ENCODE measurements around the gene SKAP1. TPM values are rescaled to one million over a fixed set of nuclear protein-coding genes. Genes with fewer than 3 reads are reported as not detected.
"Not testable (repeated sequence)": the region's sequence is repeated elsewhere in the genome, so short reads cannot be mapped to it uniquely, and the experiment has no call there.

SKAP1 gene
- total RNA-seq, 1 donor from 2014 or later, result 0.69 TPM

GRCh38 chr17:48207776-48208544, 222.1 kb downstream of the SKAP1 start:
- Mint-ChIP-seq H3K27ac (no peak overlapping the region), H3K9me3 (ENCODE audit: low read depth) (no peaks in the 10 kb centered on the region), H3K36me3 (ENCODE audit: insufficient read depth) (no peaks in the 10 kb centered on the region), H3K4me1 (ENCODE audit: low read depth) (peaks cover 6% of the 10 kb centered on the region), H3K27me3 (peaks cover 36% of the 10 kb centered on the region), H3K4me3 (ENCODE audit: low read depth) (no peak overlapping the region)
- no peak for DNase-seq (ENCODE audit: low spot score, unreplicated experiment)
- TF ChIP-seq CTCF (IDR thresholded peaks at IDR 0.05; ENCODE audit: unreplicated experiment), result no peak

GRCh38 chr17:48207036-48207435, 223.0 kb downstream of the SKAP1 start:
- H3K9me3 Mint-ChIP-seq (ENCODE audit: low read depth); DNase-seq (ENCODE audit: low spot score, unreplicated experiment); H3K36me3 Mint-ChIP-seq (ENCODE audit: insufficient read depth); H3K4me1 Mint-ChIP-seq (ENCODE audit: low read depth); H3K4me3 Mint-ChIP-seq (ENCODE audit: low read depth); H3K27ac Mint-ChIP-seq: not testable (repeated sequence)
- peaks cover 39% of the 10 kb centered on the region for H3K27me3 Mint-ChIP-seq

- no peak for TF ChIP-seq CTCF (IDR thresholded peaks at IDR 0.05; ENCODE audit: unreplicated experiment)
- Mint-ChIP-seq H3K9me3 (ENCODE audit: low read depth) (no peaks in the 10 kb centered on the region), H3K36me3 (ENCODE audit: insufficient read depth) (no peaks in the 10 kb centered on the region), H3K4me3 (ENCODE audit: low read depth) (no peak overlapping the region), H3K4me1 (ENCODE audit: low read depth) (peaks cover 10% of the 10 kb centered on the region), H3K27me3 (peaks cover 39% of the 10 kb centered on the region), H3K27ac (no peak overlapping the region)
- DNase-seq (ENCODE audit: low spot score, unreplicated experiment), result no peak
Measured at GRCh38 chr17:48202959-48203358, 227.1 kb downstream of the SKAP1 start.

- Mint-ChIP-seq H3K27ac (no peak overlapping the region), H3K4me3 (ENCODE audit: low read depth) (no peak overlapping the region), H3K36me3 (ENCODE audit: insufficient read depth) (no peaks in the 10 kb centered on the region), H3K9me3 (ENCODE audit: low read depth) (no peaks in the 10 kb centered on the region), H3K27me3 (peaks cover 45% of the 10 kb centered on the region), H3K4me1 (ENCODE audit: low read depth) (peaks cover 12% of the 10 kb centered on the region)
- no peak for TF ChIP-seq CTCF (IDR thresholded peaks at IDR 0.05; ENCODE audit: unreplicated experiment)
- no peak for DNase-seq (ENCODE audit: low spot score, unreplicated experiment)
Measured at GRCh38 chr17:48198950-48199541, 231.0 kb downstream of the SKAP1 start.

- no peak for DNase-seq (ENCODE audit: low spot score, unreplicated experiment)
- no peak overlapping the region for H3K4me3 Mint-ChIP-seq (ENCODE audit: low read depth)
- no peaks in the 10 kb centered on the region for H3K36me3 Mint-ChIP-seq (ENCODE audit: insufficient read depth)
- peaks cover 52% of the 10 kb centered on the region for H3K27me3 Mint-ChIP-seq
- no peak overlapping the region for H3K27ac Mint-ChIP-seq
- TF ChIP-seq CTCF (IDR thresholded peaks at IDR 0.05; ENCODE audit: unreplicated experiment), result no peak
- H3K9me3 Mint-ChIP-seq (ENCODE audit: low read depth), result no peaks in the 10 kb centered on the region
- peaks cover 7% of the 10 kb centered on the region for H3K4me1 Mint-ChIP-seq (ENCODE audit: low read depth)
Measured at GRCh38 chr17:48195910-48196309, 234.1 kb downstream of the SKAP1 start.

Data from progenitor cell of endocrine pancreas (in vitro differentiated cells).